ENCODE data around the gene SERP1. TPM values are rescaled to one million over a fixed set of nuclear protein-coding genes. Genes with fewer than 3 reads are reported as not detected.
"Not testable (repeated sequence)": the region's sequence is repeated elsewhere in the genome, so short reads cannot be mapped to it uniquely, and the experiment has no call there.

SERP1 gene
- total RNA-seq, 1 donor from 2014 or later = 237 TPM

GRCh38 chr3:150511122-150511821 is 35.0 kb downstream of the SERP1 start:
- no peak for DNase-seq (ENCODE audit: low spot score in 2 of 2)
- H3K4me1 ChIP-seq = no peaks in the 10 kb centered on the region
- H3K4me3 ChIP-seq = no peak overlapping the region
- intact Hi-C loops (cut with DNase I) = no loop called here
- H3K9me3 ChIP-seq = peaks cover 0 to 4% of the 10 kb centered on the region in 2 donors
- TF ChIP-seq CTCF (IDR thresholded peaks at IDR 0.05) = no peak
- no peak overlapping the region for H3K27ac ChIP-seq
- H3K36me3 ChIP-seq = no peaks in the 10 kb centered on the region
- H3K27me3 ChIP-seq = no peaks in the 10 kb centered on the region

- intact Hi-C loops (cut with DNase I) = no loop called here
- no peaks in the 10 kb centered on the region for H3K4me1 ChIP-seq
- H3K27ac ChIP-seq = no peak overlapping the region
- no peak for TF ChIP-seq CTCF (IDR thresholded peaks at IDR 0.05)
- no peak overlapping the region for H3K4me3 ChIP-seq
- H3K9me3 ChIP-seq = peaks cover 0 to 4% of the 10 kb centered on the region in 2 donors
- no peak for DNase-seq (ENCODE audit: low spot score in 2 of 2)
- no peaks in the 10 kb centered on the region for H3K36me3 ChIP-seq
- H3K27me3 ChIP-seq = no peaks in the 10 kb centered on the region
Measured at GRCh38 chr3:150509780-150510179, 36.5 kb downstream of the SERP1 start.

GRCh38 chr3:150508401-150508800 is 37.9 kb downstream of the SERP1 start:
- no peaks in the 10 kb centered on the region for H3K27me3 ChIP-seq
- H3K36me3 ChIP-seq = no peaks in the 10 kb centered on the region
- no peak overlapping the region for H3K27ac ChIP-seq
- H3K9me3 ChIP-seq = peaks cover 0 to 4% of the 10 kb centered on the region in 2 donors
- no peak for TF ChIP-seq CTCF (IDR thresholded peaks at IDR 0.05)
- H3K4me3 ChIP-seq = no peak overlapping the region
- intact Hi-C loops (cut with DNase I) = no loop called here
- no peaks in the 10 kb centered on the region for H3K4me1 ChIP-seq
- no peak for DNase-seq (ENCODE audit: low spot score in 2 of 2)

GRCh38 chr3:150504483-150504882 is 41.8 kb downstream of the SERP1 start:
- Histone ChIP-seq H3K4me1 (no peaks in the 10 kb centered on the region), H3K27ac (no peak overlapping the region), H3K4me3 (no peak overlapping the region), H3K27me3 (no peaks in the 10 kb centered on the region), H3K36me3 (no peaks in the 10 kb centered on the region), H3K9me3 (peaks cover 0 to 4% of the 10 kb centered on the region in 2 donors)
- no peak for TF ChIP-seq CTCF (IDR thresholded peaks at IDR 0.05)
- intact Hi-C loops (cut with DNase I) = no loop called here
- no peak for DNase-seq (ENCODE audit: low spot score in 2 of 2)

GRCh38 chr3:150503402-150504099 is 42.7 kb downstream of the SERP1 start:
- no peak for DNase-seq (ENCODE audit: low spot score in 2 of 2)
- H3K27ac ChIP-seq = no peak overlapping the region
- peaks cover 0 to 4% of the 10 kb centered on the region in 2 donors for H3K9me3 ChIP-seq
- no peaks in the 10 kb centered on the region for H3K4me1 ChIP-seq
- intact Hi-C loops (cut with DNase I) = no loop called here
- H3K4me3 ChIP-seq = no peak overlapping the region
- no peaks in the 10 kb centered on the region for H3K27me3 ChIP-seq
- no peak for TF ChIP-seq CTCF (IDR thresholded peaks at IDR 0.05)
- H3K36me3 ChIP-seq = no peaks in the 10 kb centered on the region

- H3K4me3 ChIP-seq; H3K4me1 ChIP-seq; H3K36me3 ChIP-seq; H3K27ac ChIP-seq; DNase-seq (ENCODE audit: low spot score in 2 of 2); H3K9me3 ChIP-seq; intact Hi-C loops (cut with DNase I); H3K27me3 ChIP-seq: not testable (repeated sequence)
Measured at GRCh38 chr3:150500960-150501359, 45.3 kb downstream of the SERP1 start.

All from ascending aorta (tissue), 2 donors.